ENCODE data around the gene GAPDHS.

DNA sequence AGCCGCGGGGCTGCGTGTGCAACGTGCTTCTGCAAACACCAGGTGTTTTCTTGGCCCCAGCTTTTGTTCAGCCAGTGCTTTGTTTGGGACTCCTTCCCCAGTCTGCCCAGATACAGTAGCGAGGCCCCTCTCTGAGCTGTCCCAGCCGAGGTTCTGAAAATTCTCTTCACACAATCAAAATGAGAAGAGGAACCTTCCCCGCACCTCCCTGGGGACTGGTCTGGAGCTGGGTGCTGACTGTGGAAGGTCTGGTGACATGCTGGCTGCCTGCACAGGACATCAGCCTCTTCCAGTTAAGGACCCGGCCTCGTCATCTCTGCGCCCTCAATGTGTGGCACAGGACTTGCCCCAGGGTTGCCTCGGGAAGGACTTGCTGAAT, 26.0 kb downstream of the GAPDHS start:
- TF ChIP-seq EZH2phosphoT487 (IDR thresholded peaks at IDR 0.05; ENCODE audit: insufficient read depth, low read depth) (no peak), EZH2 (IDR thresholded peaks at IDR 0.05; ENCODE audit: insufficient read depth, poor library complexity, severe bottlenecking) (no peak)

Data from GM23248 (cell line).